ENCODE measurements around the gene LY86. TPM values are rescaled to one million over a fixed set of nuclear protein-coding genes. Genes with fewer than 3 reads are reported as not detected.
"Not testable (repeated sequence)": the region's sequence is repeated elsewhere in the genome, so short reads cannot be mapped to it uniquely, and the experiment has no call there.

The LY86 gene
- total RNA-seq, 1 donor: not detected

- no peak for TF ChIP-seq CTCF (IDR thresholded peaks at IDR 0.05; ENCODE audit: insufficient read depth, low read length)
- DNase-seq (ENCODE audit: low read depth): no peak
- no peak overlapping the region for H3K4me3 ChIP-seq (ENCODE audit: low read depth, low read length)
Observed at GRCh38 chr6:6611486-6611885, 23.0 kb downstream of the LY86 start.

GRCh38 chr6:6612308-6612707 lies 23.8 kb downstream of the LY86 start:
- DNase-seq (ENCODE audit: low read depth): no peak
- no peak for TF ChIP-seq CTCF (IDR thresholded peaks at IDR 0.05; ENCODE audit: insufficient read depth, low read length)
- no peak overlapping the region for H3K4me3 ChIP-seq (ENCODE audit: low read depth, low read length)

GRCh38 chr6:6613103-6613718 lies 24.7 kb downstream of the LY86 start:
- H3K4me3 ChIP-seq (ENCODE audit: low read depth, low read length); DNase-seq (ENCODE audit: low read depth): not testable (repeated sequence)

- no peak overlapping the region for H3K4me3 ChIP-seq (ENCODE audit: low read depth, low read length)
- TF ChIP-seq CTCF (IDR thresholded peaks at IDR 0.05; ENCODE audit: insufficient read depth, low read length): no peak
- DNase-seq (ENCODE audit: low read depth): no peak
Observed at GRCh38 chr6:6614096-6614982, 25.8 kb downstream of the LY86 start.

GRCh38 chr6:6614983-6615349 lies 26.4 kb downstream of the LY86 start:
- TF ChIP-seq CTCF (IDR thresholded peaks at IDR 0.05; ENCODE audit: insufficient read depth, low read length): no peak
- no peak for DNase-seq (ENCODE audit: low read depth)
- H3K4me3 ChIP-seq (ENCODE audit: low read depth, low read length): no peak overlapping the region

GRCh38 chr6:6616656-6617055 lies 28.1 kb downstream of the LY86 start:
- no peak for TF ChIP-seq CTCF (IDR thresholded peaks at IDR 0.05; ENCODE audit: insufficient read depth, low read length)
- DNase-seq (ENCODE audit: low read depth): no peak
- H3K4me3 ChIP-seq (ENCODE audit: low read depth, low read length): no peak overlapping the region

GRCh38 chr6:6619021-6619794 lies 30.7 kb downstream of the LY86 start:
- no peak overlapping the region for H3K4me3 ChIP-seq (ENCODE audit: low read depth, low read length)
- DNase-seq (ENCODE audit: low read depth): no peak
- no peak for TF ChIP-seq CTCF (IDR thresholded peaks at IDR 0.05; ENCODE audit: insufficient read depth, low read length)
